GM19240 (cell line): ENCODE data around the gene TPP2.

Experiments
- DNase-seq: peaks from one replicate; pipeline ENCODE4 v3.0.0; 2011; ENCODE audit warnings: low spot score; ENCODE audit not compliant: insufficient read length

Gene TPP2

GRCh38 chr13:102721800-102722231, 125.0 kb downstream of the TPP2 start:
- DNase-seq = no peak

DNA sequence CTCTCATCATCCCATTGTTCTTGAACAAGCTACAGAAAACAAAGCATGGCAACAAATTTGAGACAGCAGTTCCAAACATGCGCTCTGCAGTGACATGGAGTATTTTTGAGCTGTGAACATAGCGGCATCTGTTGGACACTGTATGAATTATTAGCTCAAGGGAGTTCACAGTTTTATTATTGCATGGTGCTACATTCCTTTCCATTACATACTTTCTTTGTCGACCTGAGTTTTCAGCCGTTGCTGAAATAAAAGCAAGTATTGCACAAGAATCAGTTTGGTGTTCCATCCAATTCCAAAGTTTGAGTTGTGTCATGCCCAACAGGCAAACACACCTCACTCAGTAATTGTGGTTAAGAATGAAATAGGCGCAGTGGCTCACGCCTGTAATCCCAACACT, 128.1 kb downstream of the TPP2 start:
- DNase-seq = no peak

GRCh38 chr13:102726430-102726829, 129.6 kb downstream of the TPP2 start:
- DNase-seq = no peak
